Measurements from ENCODE around the gene PCBP3. TPM values are rescaled to one million over a fixed set of nuclear protein-coding genes. Genes with fewer than 3 reads are reported as not detected.

The PCBP3 gene
- total and polyA plus RNA-seq, 8 donors, result 0.83 to 4.3 (median 1.7) TPM

- H3K9me3 ChIP-seq, result no peaks in the 10 kb centered on the region
- H3K4me3 ChIP-seq, result no peak overlapping the region
- no peak overlapping the region for H3K27ac ChIP-seq
- no peaks in the 10 kb centered on the region for H3K4me1 ChIP-seq
- TF ChIP-seq CTCF (IDR thresholded peaks at IDR 0.05), result no peak
- DNase-seq, result no peak
- no peaks in the 10 kb centered on the region for H3K36me3 ChIP-seq
- intact Hi-C loops (cut with DNase I), result no loop called here
- ATAC-seq, result no peak
- WGBS, 2 donors, result 44 to 64% methylated on average over 11 of the region's 11 CpGs
- H3K27me3 ChIP-seq, result no peaks in the 10 kb centered on the region
- FAIRE-seq, result no peak
Observed at GRCh38 chr21:45866551-45866950, 223.0 kb downstream of the PCBP3 start.

- FAIRE-seq, result no peak
- intact Hi-C loops (cut with DNase I), result no loop called here
- H3K4me1 ChIP-seq, result no peaks in the 10 kb centered on the region
- no peaks in the 10 kb centered on the region for H3K36me3 ChIP-seq
- no peaks in the 10 kb centered on the region for H3K9me3 ChIP-seq
- WGBS, 2 donors, result 77 to 89% methylated on average over 43 of the region's 43 CpGs
- no peak for ATAC-seq
- no peak overlapping the region for H3K27ac ChIP-seq
- H3K4me3 ChIP-seq, result no peak overlapping the region
- no peaks in the 10 kb centered on the region for H3K27me3 ChIP-seq
- no peak for DNase-seq
- no peak for TF ChIP-seq CTCF (IDR thresholded peaks at IDR 0.05)
Observed at GRCh38 chr21:45867041-45867666, 223.6 kb downstream of the PCBP3 start.

- Histone ChIP-seq H3K9me3 (no peaks in the 10 kb centered on the region), H3K27ac (no peak overlapping the region), H3K27me3 (no peaks in the 10 kb centered on the region), H3K4me3 (no peak overlapping the region), H3K4me1 (no peaks in the 10 kb centered on the region), H3K36me3 (no peaks in the 10 kb centered on the region)
- DNase-seq (no peak), FAIRE-seq (no peak), ATAC-seq (no peak)
- no peak for TF ChIP-seq CTCF (IDR thresholded peaks at IDR 0.05)
- WGBS, 2 donors, result 80 to 91% methylated on average over 22 of the region's 22 CpGs
- intact Hi-C loops (cut with DNase I), result no loop called here
Observed at GRCh38 chr21:45867671-45868081, 224.2 kb downstream of the PCBP3 start.

GRCh38 chr21:45868086-45868485 lies 224.6 kb downstream of the PCBP3 start:
- 71% methylated on average over 15 to 17 of the region's 17 CpGs for WGBS, 2 donors
- DNase-seq, result no peak

More at GRCh38 chr21:45868086-45868485, 224.6 kb downstream of the PCBP3 start:
- no peaks in the 10 kb centered on the region for H3K9me3 ChIP-seq
- H3K36me3 ChIP-seq, result no peaks in the 10 kb centered on the region
- ATAC-seq (no peak), FAIRE-seq (no peak)
- TF ChIP-seq CTCF (IDR thresholded peaks at IDR 0.05), result no peak
- intact Hi-C loops (cut with DNase I), result no loop called here
- H3K27me3 ChIP-seq, result no peaks in the 10 kb centered on the region
- no peak overlapping the region for H3K27ac ChIP-seq
- no peak overlapping the region for H3K4me3 ChIP-seq
- H3K4me1 ChIP-seq, result no peaks in the 10 kb centered on the region

All from pancreas (tissue), 10 donors.